ENCODE results near the gene SLC13A1.

Gene SLC13A1

DNA sequence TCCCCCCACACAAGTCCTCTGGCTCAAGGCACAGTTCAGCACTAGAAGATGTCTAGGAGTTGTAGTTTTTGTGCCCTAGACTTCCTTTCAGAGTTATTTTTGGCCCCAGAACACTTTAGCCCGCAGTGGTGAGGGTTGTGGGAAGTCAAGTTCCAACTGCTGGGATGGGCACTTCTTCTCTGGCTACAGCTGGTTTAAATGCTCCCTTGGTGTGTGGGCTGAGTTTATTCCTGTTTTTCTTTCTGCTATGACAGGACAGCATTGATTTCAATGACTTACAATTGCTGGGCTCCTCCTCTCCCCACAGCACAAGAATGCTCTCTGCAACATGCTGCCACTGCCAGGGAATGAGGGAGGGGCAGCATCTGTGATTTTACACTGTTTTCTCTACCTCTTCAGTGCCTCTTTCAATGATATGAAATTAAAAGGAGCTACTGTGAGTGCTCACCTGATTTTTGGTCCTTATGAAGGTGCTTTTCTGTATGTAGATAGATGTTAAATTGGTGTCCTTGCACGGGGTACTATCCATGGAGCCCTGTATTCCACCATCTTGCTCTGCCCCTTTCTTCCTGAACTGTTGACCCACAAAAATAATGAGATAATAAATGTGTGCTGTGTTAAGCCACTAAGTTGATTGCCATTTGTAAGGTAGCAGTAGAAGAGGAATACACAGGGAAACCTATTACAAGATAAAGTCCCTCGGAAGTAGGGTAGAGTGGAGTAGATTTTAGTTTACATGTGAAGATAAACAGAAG is 56.3 kb downstream of the SLC13A1 start:
- TF ChIP-seq, protein P1, sequence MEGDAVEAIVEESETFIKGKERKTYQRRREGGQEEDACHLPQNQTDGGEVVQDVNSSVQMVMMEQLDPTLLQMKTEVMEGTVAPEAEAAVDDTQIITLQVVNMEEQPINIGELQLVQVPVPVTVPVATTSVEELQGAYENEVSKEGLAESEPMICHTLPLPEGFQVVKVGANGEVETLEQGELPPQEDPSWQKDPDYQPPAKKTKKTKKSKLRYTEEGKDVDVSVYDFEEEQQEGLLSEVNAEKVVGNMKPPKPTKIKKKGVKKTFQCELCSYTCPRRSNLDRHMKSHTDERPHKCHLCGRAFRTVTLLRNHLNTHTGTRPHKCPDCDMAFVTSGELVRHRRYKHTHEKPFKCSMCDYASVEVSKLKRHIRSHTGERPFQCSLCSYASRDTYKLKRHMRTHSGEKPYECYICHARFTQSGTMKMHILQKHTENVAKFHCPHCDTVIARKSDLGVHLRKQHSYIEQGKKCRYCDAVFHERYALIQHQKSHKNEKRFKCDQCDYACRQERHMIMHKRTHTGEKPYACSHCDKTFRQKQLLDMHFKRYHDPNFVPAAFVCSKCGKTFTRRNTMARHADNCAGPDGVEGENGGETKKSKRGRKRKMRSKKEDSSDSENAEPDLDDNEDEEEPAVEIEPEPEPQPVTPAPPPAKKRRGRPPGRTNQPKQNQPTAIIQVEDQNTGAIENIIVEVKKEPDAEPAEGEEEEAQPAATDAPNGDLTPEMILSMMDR (IDR thresholded peaks at IDR 0.05; ENCODE audit: low read depth, low read length): no peak
- H3K4me3 ChIP-seq (ENCODE audit: low read depth, low read length): no peak overlapping the region

- H3K4me3 ChIP-seq (ENCODE audit: low read depth, low read length): no peak overlapping the region
- TF ChIP-seq, protein P1 (IDR thresholded peaks at IDR 0.05; ENCODE audit: low read depth, low read length): no peak
Observed at GRCh38 chr7:123140561-123140960, 59.2 kb downstream of the SLC13A1 start.

DNA sequence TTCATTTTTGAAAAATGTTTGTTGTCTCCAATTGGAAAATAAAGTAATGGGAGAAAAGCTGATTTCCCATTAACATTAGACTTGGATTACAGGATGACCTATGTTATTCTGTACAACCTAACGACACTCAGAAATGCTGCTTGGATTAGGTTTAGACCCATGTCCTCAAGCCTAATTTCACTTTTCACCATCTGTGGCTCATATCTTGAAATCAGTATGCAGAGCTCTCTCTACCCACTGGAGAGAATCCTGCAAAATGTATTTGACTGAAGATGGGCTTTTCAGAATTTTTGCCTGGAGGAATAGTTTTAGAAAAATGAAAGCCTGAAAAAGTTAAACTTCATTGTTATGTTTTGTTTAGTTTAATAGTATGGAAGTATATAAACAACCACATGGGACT is 63.8 kb downstream of the SLC13A1 start:
- no peak overlapping the region for H3K4me3 ChIP-seq (ENCODE audit: low read depth, low read length)
- TF ChIP-seq, protein P1 (IDR thresholded peaks at IDR 0.05; ENCODE audit: low read depth, low read length): no peak

- TF ChIP-seq, protein P1 (IDR thresholded peaks at IDR 0.05; ENCODE audit: low read depth, low read length): no peak
- no peak overlapping the region for H3K4me3 ChIP-seq (ENCODE audit: low read depth, low read length)
Observed at GRCh38 chr7:123133924-123134323, 65.8 kb downstream of the SLC13A1 start.

DNA sequence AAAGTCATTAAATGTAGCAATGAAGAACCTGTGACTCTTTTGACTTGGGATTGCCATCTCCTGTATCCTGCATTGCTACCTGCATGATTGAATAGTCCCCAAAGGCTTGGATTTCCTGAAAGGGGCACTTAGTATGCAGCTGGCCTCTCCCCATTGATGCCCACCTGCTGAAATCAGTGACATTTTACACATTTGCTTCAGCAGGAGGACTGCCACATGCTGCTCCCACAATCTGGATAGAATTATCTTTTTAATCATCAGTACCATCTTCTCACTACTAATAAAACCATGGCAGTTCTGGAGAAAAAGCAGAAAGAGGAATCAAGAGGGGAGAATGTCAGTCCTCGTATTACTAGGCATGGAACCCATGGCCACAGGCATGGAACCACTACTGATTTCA is 67.8 kb downstream of the SLC13A1 start:
- TF ChIP-seq, protein P1 (IDR thresholded peaks at IDR 0.05; ENCODE audit: low read depth, low read length): no peak
- H3K4me3 ChIP-seq (ENCODE audit: low read depth, low read length): no peak overlapping the region

- TF ChIP-seq, protein P1 (IDR thresholded peaks at IDR 0.05; ENCODE audit: low read depth, low read length): no peak
- no peak overlapping the region for H3K4me3 ChIP-seq (ENCODE audit: low read depth, low read length)
Observed at GRCh38 chr7:123131556-123131955, 68.2 kb downstream of the SLC13A1 start.

- H3K4me3 ChIP-seq (ENCODE audit: low read depth, low read length): no peak overlapping the region
- TF ChIP-seq, protein P1 (IDR thresholded peaks at IDR 0.05; ENCODE audit: low read depth, low read length): no peak
Observed at GRCh38 chr7:123131140-123131539, 68.6 kb downstream of the SLC13A1 start.
